KMS-11 (cell line): ENCODE results near the gene CCSER1.

Experiments used
- H2AFZ ChIP-seq: fragments of 200-600 bp; sonication (generic); 2 replicates; pipeline ENCODE4 v1.6.1; 2016; ENCODE audit warnings: antibody characterized with exemption, mixed run types, low read depth
- H3K27ac ChIP-seq: fragments of 200-600 bp; sonication (generic); 2 replicates; pipeline ENCODE4 v1.6.1; 2016; ENCODE audit warnings: mild to moderate bottlenecking, mixed run types
- H3K27me3 ChIP-seq: fragments of 200-600 bp; sonication (generic); 2 replicates; pipeline ENCODE4 v1.6.1; 2017; ENCODE audit warnings: mild to moderate bottlenecking, low read depth, mixed run types, moderate library complexity; ENCODE audit not compliant: insufficient read depth
- H3K36me3 ChIP-seq: fragments of 200-600 bp; sonication (generic); 2 replicates; pipeline ENCODE4 v1.6.1; 2017; ENCODE audit warnings: mild to moderate bottlenecking, mixed run types; ENCODE audit not compliant: insufficient read depth
- H3K4me1 ChIP-seq: fragments of 200-600 bp; sonication (generic); 2 replicates; pipeline ENCODE4 v1.6.1; 2016; ENCODE audit warnings: mild to moderate bottlenecking, low read depth, mixed run types; ENCODE audit not compliant: poor library complexity, severe bottlenecking
- H3K4me2 ChIP-seq: fragments of 200-600 bp; sonication (generic); 2 replicates; pipeline ENCODE4 v1.7.0; 2016; ENCODE audit warnings: mild to moderate bottlenecking, mixed run types
- H3K4me3 ChIP-seq: fragments of 200-600 bp; sonication (generic); IDR thresholded peaks from 2 replicates; pipeline ENCODE4 v1.6.1; 2017; ENCODE audit warnings: low read depth, low read length, mixed read lengths; ENCODE audit not compliant: insufficient read depth
- H3K79me2 ChIP-seq: fragments of 200-600 bp; sonication (generic); 2 replicates; pipeline ENCODE4 v1.6.1; 2016; ENCODE audit warnings: low read depth, mixed run types; ENCODE audit not compliant: insufficient read depth
- H3K9ac ChIP-seq: fragments of 200-600 bp; sonication (generic); 2 replicates; pipeline ENCODE4 v1.6.1; 2016; ENCODE audit warnings: mild to moderate bottlenecking, mixed run types
- H4K20me1 ChIP-seq: fragments of 200-600 bp; sonication (generic); 2 replicates; pipeline ENCODE4 v1.6.1; 2016; ENCODE audit warnings: mild to moderate bottlenecking, mixed run types; ENCODE audit not compliant: insufficient read depth
- CTCF ChIP-seq: fragments of 200-600 bp; sonication (generic); conservative IDR thresholded peaks from 2 replicates; pipeline ENCODE4 v1.6.1; 2017; ENCODE audit warnings: low read depth, mild to moderate bottlenecking, antibody characterized with exemption, low read length, moderate library complexity, mixed read lengths

The CCSER1 gene

GRCh38 chr4:90995996-90996395 is 868.8 kb downstream of the CCSER1 start:
- no peaks in the 10 kb centered on the region for H3K4me1 ChIP-seq
- TF ChIP-seq CTCF = no peak
- H3K9ac ChIP-seq = no peak overlapping the region
- H4K20me1 ChIP-seq = no peaks in the 10 kb centered on the region
- H2AFZ ChIP-seq = no peak overlapping the region
- H3K4me3 ChIP-seq = no peak overlapping the region
- no peaks in the 10 kb centered on the region for H3K36me3 ChIP-seq
- no peak overlapping the region for H3K27ac ChIP-seq
- no peaks in the 10 kb centered on the region for H3K27me3 ChIP-seq
- no peaks in the 10 kb centered on the region for H3K79me2 ChIP-seq
- no peak overlapping the region for H3K4me2 ChIP-seq

GRCh38 chr4:90996813-90997212 is 869.6 kb downstream of the CCSER1 start:
- H3K4me1 ChIP-seq = no peaks in the 10 kb centered on the region
- no peak overlapping the region for H3K4me3 ChIP-seq
- no peaks in the 10 kb centered on the region for H3K36me3 ChIP-seq
- H2AFZ ChIP-seq = no peak overlapping the region
- no peak for TF ChIP-seq CTCF
- H3K9ac ChIP-seq = no peak overlapping the region
- H3K79me2 ChIP-seq = no peaks in the 10 kb centered on the region
- no peaks in the 10 kb centered on the region for H4K20me1 ChIP-seq
- no peaks in the 10 kb centered on the region for H3K27me3 ChIP-seq
- H3K4me2 ChIP-seq = no peak overlapping the region
- no peak overlapping the region for H3K27ac ChIP-seq

- no peaks in the 10 kb centered on the region for H3K79me2 ChIP-seq
- no peak for TF ChIP-seq CTCF
Observed at GRCh38 chr4:91015861-91016260, 888.7 kb downstream of the CCSER1 start.

GRCh38 chr4:91019513-91019912 is 892.3 kb downstream of the CCSER1 start:
- Histone ChIP-seq H3K79me2 (no peaks in the 10 kb centered on the region), H3K4me3 (no peak overlapping the region), H3K36me3 (no peaks in the 10 kb centered on the region), H3K27me3 (no peaks in the 10 kb centered on the region), H2AFZ (no peak overlapping the region), H3K4me1 (peaks cover 7% of the 10 kb centered on the region), H3K4me2 (no peak overlapping the region), H4K20me1 (no peaks in the 10 kb centered on the region), H3K9ac (no peak overlapping the region), H3K27ac (no peak overlapping the region)
- no peak for TF ChIP-seq CTCF

More at GRCh38 chr4:91015861-91016260, 888.7 kb downstream of the CCSER1 start:
- no peaks in the 10 kb centered on the region for H4K20me1 ChIP-seq
- no peaks in the 10 kb centered on the region for H3K36me3 ChIP-seq
- H3K4me3 ChIP-seq = no peak overlapping the region
- H3K27me3 ChIP-seq = no peaks in the 10 kb centered on the region
- H2AFZ ChIP-seq = no peak overlapping the region
- no peak overlapping the region for H3K4me2 ChIP-seq
- H3K4me1 ChIP-seq = no peaks in the 10 kb centered on the region
- no peak overlapping the region for H3K27ac ChIP-seq
- no peak overlapping the region for H3K9ac ChIP-seq
